ENCODE results near the gene TMEM41A.

DNA sequence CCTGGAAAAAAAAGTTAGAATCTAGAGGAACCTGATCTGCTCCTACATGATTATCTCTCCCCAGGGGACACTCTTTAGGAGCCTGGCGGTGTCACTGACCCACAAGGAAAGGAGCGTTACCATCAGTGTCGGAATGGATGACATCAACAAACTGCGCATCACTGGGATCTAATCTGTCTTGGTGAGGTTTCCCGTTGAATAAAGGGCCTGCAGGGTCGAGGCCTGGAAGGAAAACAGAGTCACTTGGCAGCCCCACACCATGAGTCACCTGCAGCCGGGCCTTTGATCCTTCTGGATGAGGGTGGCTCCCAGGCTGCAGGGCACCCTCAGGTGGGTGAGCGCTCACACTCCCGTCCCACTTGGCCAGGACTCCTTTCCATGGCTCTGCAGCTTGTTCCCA is 28.5 kb upstream of the TMEM41A start:
- TF ChIP-seq, protein P1, sequence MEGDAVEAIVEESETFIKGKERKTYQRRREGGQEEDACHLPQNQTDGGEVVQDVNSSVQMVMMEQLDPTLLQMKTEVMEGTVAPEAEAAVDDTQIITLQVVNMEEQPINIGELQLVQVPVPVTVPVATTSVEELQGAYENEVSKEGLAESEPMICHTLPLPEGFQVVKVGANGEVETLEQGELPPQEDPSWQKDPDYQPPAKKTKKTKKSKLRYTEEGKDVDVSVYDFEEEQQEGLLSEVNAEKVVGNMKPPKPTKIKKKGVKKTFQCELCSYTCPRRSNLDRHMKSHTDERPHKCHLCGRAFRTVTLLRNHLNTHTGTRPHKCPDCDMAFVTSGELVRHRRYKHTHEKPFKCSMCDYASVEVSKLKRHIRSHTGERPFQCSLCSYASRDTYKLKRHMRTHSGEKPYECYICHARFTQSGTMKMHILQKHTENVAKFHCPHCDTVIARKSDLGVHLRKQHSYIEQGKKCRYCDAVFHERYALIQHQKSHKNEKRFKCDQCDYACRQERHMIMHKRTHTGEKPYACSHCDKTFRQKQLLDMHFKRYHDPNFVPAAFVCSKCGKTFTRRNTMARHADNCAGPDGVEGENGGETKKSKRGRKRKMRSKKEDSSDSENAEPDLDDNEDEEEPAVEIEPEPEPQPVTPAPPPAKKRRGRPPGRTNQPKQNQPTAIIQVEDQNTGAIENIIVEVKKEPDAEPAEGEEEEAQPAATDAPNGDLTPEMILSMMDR (IDR thresholded peaks at IDR 0.05; ENCODE audit: low read length): no peak
- TF ChIP-seq EZH2 (optimal IDR thresholded peaks at IDR 0.05; ENCODE audit: low read depth, low read length): no peak

Data from MM.1S (cell line).